IPS DF 19.7 (cell line): ENCODE results near the gene GNGT2.

Experiments
- DNase-seq: peaks from one replicate; pipeline ENCODE4 v3.0.0-alpha.2; 2013; ENCODE audit warnings: low read depth, low spot score

GNGT2 gene

DNA sequence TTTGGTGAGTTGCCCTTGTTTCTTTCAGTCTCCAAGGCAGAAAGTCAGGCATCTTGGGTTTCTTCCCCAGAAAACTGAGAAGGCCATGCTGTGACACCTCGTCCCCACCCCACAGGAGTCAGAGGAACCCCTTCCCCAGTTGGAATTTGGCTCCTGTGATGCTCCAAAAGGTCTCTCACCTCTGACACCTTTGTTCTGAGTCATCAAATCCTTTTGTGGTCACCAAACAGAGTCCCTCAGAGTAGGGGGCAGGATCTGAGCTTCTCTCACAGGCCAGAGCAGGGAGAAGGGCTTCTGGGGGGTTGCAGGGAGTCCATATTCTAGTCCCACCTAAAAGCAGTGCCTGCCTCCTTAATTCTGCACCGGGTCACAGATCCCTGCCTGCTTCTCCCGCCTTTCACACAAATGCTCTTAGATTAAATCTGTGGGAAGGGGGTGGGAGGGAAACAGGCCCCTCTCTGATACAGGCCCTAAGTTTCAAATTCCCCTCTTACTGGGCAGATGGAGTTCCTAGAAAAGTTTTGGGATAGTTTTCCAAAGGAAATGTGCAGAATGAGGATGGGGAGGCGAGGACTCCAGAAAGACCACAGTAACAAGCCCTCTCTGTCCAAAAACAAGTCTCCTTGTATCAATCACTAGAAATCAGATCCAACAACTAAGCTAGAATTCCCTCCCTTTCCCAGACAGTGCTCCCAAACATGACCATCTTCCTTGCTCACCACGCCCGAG is 18.9 kb upstream of the GNGT2 start:
- DNase-seq = no peak

DNA sequence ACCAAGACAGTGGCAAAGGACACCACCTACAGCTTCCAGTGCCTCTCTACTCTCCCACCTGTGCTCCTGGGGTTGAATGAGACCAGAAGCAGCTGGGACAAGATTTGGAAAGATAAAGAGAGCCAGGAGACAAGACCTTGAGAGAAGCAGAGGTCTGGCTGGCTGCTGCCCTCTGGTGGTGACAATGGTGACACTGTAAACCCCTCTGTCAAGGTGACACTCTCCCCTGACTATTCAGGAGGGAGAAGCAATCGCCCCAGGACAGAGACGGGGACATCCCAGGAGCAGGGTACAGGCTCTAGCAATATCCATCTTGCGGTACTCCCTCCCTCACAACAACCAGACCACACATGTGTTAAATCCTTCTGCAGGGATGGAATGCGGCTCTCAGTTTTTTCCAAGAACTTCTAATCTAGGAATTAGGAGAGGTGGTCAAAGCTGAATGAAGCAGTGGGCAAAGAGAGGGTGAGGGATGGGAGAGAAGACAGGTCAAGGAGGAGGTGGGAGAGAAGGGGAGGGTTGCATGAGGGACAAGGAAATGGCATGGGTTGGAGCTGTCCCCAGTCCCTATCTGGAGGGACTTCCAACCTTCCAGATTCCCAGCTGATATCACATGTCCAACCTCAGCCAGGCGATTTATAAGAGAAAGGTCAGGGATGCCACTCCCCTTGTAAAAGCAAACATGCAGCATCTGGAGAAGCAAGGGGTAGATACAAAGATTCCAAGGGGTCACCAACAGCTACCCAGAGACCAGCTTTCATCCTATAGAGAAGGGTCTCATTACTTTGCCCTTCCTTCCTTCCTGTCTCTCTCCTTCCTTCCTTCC is 17.3 kb upstream of the GNGT2 start:
- DNase-seq = no peak

DNA sequence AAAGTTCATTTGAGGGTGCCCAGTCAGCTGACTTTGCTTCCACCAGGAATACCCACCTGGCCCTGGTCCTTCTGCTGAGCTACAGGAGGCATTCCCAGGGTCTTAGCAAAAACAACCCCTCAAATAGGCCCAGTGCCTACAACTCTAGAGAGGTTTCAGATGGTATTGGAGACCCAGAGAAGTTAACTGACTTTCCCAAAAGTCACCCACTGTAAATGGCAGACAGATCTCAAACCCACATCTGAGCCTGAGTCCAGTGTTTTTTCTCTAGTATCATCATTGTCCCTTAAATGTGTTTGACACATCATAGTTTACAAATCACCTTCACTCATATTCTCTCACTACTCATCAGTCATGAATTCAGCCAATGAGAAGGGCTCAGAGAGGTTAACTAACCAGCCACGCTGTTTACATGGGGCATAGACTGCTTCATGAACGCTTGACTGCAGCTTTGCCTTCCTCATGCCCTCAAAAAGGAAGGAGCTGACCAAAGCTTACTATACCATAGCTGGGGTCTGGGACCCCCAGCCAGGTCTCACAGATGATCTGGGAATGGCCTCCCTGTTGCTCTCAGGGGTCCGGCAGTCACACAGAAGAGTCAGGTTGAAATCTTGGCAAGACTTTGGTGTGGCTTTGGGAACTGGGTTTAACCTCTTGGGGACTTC is 16.5 kb upstream of the GNGT2 start:
- no peak for DNase-seq

DNA sequence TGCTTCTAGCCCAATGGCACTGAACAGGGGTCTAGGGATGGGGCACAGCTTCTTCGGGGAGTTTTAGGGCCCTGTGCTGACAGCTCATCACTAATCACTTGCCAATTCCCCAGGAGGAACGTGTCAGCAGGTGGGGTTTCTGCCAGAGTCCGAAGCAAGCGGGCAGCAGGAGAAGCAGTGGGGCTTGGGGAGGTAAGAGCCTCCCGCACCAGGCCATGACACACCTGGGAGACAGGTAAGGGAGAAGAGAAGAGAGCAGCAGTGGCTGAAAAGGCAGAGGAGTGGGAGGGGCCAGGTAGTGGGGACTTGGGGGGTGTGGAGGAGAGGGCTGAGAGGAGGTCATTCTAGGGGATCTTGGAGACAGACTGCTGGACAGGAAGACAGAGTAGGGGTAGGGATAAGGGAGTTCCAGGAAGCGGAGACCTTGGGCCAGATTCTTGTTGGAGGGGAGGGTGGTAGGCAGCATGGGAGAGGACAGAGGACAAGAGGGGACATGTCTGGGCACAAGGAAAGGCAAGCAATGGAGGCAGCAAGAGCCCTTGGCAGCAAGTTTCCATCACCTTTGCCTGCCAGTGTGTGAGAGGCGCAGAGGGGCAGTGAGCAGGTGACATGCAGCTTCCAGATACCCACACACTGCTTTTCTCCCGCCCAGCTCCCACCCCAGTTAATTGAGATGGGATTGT is 15.3 kb upstream of the GNGT2 start:
- DNase-seq = no peak

GRCh38 chr17:49224997-49225337 is 14.6 kb upstream of the GNGT2 start:
- DNase-seq = no peak

DNA sequence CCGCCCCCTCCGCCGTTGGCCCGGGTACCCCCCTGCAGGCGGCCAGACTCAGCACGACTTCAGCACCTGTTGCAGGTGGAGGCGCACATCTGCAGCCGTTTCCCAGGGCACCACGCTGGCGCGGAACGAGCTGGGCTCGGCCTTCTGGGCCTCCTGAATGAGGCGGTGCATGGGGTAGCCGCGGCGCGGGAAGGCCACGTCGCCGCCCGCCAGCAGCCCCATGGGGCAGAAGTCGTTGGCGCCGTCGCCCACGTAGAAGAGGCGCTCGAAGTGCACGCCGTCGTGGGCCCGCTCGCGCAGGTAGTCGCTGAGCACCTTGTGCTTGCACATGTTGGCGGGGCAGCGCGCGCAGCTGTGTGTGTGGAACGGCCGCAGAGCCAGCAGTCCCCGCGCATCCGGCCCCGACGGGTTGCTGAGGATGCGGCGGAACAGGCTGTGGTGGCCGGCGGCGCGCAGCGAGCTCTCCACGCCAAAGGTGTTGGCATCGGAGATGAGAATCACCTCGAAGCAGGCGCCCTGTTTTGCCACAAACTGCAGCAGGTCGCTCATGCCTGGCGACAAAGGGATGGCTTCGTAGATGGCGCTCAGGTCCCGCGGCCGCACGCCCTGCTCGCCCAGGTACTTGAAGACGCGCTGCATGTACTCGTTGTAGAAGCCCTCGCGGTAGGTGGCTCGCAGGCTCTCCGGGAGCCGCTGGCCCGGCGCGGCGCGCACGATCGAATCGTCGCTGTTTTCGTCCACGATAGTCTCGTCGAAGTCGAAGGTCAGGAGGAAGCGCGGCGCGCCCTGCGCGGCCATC is 14.0 kb upstream of the GNGT2 start:
- no peak for DNase-seq

DNA sequence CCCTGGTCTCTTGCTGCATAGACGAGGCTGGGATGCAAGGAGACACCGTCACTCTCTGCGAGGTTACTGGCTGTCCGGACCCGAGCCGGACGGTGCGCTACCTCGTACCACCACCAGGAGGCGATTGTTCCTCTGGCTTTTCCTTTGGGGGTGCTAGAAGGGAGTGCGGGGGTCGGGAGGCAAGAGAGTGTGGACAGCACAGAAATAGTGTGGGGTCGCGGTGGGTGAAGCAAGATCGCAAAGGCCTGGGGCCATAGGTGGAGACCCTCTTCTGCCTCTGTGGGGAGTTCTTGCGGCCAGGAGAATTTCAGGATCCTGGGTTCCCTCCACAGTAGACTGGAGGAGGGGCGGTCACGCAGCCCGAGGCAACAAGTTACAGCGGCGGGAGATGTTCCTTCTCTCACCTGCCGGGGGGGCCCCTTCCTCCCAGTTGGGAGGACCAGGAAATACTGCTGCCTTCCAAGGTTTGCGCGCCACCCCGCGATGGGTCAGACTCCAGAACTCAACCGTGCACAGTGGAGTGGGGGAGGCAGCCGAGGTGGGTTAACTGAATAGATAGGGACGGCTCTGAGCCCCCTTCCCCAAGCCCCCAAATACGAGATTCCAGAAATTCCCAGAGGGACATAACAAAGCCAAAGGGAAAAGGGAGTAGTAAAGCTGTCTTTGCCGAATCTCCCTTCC is 13.3 kb upstream of the GNGT2 start:
- DNase-seq = no peak

DNA sequence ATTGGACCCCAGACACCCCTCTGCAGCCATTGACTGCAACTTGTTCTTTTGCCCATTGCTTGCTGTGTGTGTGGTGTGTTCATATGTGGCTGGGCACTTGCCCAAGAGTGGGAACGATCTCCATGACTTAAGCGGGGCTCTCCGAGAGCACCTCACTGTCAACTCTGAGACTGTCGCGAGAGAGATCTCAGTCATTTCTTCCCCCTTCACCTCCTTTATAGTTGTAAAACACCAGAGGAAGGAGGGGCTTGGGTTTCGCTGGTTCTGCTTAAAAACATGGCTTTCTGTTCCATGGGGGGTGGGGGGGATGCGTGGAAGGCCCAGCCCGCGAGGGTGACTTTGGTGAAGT is 12.8 kb upstream of the GNGT2 start:
- no peak for DNase-seq

DNA sequence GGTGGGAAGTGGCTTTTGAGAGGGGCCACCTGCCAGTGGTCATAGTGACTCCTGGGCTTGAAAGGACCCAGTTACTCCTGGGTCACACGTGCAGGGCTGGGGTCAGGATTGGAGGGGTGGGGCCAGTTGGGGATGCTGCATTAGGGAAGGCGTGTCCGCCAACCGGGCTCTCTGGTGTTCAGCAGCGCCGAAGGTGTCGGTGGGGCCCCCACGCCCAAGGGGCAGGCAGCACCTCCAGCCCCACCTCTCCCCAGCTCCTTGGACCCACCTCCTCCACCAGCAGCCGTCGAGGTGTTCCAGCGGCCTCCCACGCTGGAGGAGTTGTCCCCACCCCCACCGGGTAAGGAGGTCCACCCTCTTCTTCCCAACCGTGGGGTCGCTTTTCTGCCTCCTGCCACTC is 9.6 kb upstream of the GNGT2 start:
- no peak for DNase-seq

DNA sequence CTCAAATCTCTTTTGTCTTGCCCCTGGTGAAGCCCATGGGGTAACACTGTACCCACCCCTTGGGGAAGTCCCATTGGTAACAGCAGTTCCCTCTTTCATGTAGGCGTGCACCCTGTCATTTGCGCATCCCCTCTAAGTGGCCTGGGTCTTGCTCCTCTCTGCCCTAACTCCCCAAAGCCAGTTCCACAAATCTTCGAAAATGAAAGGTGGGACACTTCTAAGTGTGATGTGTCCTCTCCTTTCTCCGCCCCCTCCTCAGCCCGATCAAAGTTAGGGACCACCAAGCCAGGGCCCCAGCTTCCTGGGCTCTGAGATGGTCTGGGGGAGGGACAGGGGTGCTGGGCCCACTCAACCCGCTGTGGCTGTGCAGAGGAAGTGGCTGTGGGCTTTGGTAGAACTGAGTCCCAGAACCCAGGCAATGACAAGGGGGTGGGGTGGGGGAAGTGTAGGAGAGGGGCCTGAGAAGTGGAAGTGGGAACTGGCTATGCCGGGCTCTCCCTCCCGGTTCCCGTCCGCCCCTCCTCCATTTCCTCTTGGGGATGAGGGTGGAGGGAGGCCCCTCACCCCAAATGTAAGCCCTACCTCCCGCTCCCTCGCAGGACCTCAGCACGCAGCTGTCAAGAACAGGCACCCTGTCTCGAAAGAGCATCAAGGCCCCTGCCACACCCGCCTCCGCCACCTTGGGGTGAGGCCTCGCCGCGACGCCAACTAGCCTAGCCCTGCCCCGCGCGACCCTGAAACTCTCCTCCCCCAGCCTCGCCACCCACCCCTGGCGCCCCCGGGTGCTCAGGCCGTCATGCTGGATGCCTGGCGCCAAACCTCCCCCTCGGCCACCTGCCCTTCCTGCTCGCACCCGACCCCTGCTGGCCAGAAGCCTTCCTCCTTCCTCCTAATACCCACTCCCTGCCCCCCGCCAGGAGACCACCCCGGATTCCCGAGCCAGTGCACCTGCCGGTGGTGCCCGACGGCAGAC is 8.9 kb upstream of the GNGT2 start:
- no peak for DNase-seq

DNA sequence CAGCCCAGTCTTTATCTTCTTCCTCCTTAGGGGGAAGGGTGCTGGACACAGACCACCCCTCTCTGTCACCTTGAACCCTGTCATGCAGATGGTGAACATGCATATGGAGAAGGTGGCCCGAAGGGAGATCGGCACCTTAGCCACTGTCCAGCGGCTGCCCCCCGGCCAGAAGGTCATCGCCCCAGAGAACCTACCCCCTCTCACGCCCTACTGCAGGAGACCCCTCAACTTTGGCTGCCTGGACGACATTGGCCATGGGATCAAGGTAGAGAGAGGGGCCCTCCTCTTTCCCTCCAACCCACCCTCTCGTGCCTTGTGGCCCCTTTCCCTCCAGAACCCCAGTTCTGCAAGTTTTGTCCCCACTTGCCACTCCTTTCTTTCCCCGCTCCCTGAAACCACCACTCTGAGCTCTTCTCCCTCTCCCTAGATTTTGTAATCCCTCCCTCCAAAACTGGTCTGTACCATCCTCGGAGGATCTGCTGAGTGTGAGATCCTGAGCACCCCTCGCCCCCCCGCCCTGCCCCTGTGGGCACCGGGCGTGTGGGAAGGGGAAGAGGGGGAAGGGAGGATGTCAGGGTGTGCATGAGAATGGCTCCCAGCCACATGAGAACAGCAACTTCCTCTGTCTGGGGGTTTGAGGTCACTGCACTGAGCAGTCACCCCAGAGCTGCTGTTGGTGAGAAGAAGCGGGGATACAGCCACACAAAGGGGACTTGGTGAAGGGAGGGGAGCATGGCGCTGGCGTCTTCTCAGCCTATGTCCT is 7.5 kb upstream of the GNGT2 start:
- DNase-seq = no peak

- DNase-seq = no peak
These were observed 6.7 kb upstream of the GNGT2 start for GRCh38 chr17:49216953-49217650.

GRCh38 chr17:49216482-49216881 is 6.1 kb upstream of the GNGT2 start:
- DNase-seq = no peak

DNA sequence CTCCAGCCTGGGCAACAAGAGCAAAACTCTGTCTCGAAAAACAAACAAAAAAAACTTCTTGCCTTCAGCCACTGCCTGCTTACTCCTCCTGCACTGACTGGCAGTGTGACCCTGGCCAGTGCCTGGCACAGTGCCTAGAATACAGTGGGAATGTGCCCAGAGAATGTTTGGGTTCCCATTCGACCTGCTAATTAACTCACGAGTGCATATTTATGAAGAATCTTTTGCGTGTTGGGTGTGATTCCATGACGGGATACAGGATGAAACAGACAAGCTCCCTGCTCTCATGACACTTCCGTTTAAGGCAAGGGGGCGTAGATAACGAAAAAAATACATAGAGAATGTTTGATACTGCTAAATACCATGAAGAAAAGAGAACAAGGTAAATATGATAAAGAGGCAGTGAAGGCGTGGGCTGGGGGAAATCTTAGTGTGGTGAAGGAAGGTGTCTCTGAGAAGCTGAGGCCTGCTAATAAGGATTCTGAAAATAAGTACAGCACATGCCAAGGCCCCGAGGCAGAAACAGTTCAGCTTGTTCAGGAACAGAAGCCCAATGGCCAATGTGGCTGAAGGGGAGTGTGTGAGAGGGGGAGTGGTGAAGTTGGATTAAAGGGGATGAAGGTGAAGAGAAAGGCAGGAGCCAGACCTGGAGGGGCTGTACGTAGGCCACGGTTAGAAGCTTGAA is 4.4 kb upstream of the GNGT2 start:
- DNase-seq = no peak

- no peak for DNase-seq
These were observed 3.5 kb upstream of the GNGT2 start for GRCh38 chr17:49213847-49214246.

GRCh38 chr17:49213399-49213798 is 3.0 kb upstream of the GNGT2 start:
- no peak for DNase-seq

GRCh38 chr17:49209061-49209571 is 1.3 kb downstream of the GNGT2 start:
- no peak for DNase-seq

DNA sequence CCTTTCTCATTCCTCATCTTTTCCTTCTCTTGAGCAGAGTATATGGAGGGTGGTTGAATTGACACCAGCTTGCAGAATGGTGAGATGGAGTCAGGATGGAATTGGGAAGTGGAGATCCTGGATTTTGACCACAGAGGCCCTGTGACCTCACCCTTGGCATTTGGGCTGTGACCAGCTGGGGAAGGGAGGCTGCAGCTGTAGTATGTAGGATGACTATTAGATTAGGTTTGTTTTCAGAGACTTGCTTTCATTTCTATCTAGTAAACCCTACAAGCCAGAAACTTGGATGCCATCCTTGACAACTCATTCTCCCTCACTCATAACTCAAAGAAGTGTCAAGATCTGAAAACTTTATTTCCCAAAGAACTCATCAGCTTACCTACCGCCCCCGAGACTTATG is 5.9 kb downstream of the GNGT2 start:
- no peak for DNase-seq
